HL-60 (cell line): ENCODE measurements around the gene SDCCAG8.

ENCODE experiments used
- DNase-seq, 2 experiments: peaks; one replicate each; pipeline ENCODE4 v3.0.0-alpha.2; 2010 to 2020; ENCODE audit warnings: low read depth in 1 of 2, low spot score in 1 of 2
- H3K27ac ChIP-seq: fragments of 250-450 bp; sonication (Bioruptor Pico); replicated peaks from 2 replicates; pipeline ENCODE4 v1.5.1; 2020; ENCODE audit warnings: mild to moderate bottlenecking, moderate library complexity
- H3K27me3 ChIP-seq: fragments of 250-450 bp; sonication (Bioruptor Pico); 2 replicates; pipeline ENCODE4 v1.5.1; 2021; ENCODE audit warnings: mild to moderate bottlenecking, moderate library complexity; ENCODE audit not compliant: insufficient read depth, poor library complexity, severe bottlenecking
- H3K4me3 ChIP-seq: replicated peaks from 2 replicates; pipeline ENCODE4 v1.5.1; 2011; ENCODE audit warnings: mild to moderate bottlenecking, control low read depth, low read length; ENCODE audit not compliant: insufficient read depth
- GABPA ChIP-seq: IDR thresholded peaks from 2 replicates; pipeline ENCODE4 v1.6.1; 2012; ENCODE audit warnings: low read depth
- POLR2AphosphoS5 ChIP-seq: IDR thresholded peaks from 2 replicates; pipeline ENCODE4 v1.6.1; 2012; ENCODE audit warnings: low read depth
- REST ChIP-seq: IDR thresholded peaks from 2 replicates; pipeline ENCODE4 v1.6.1; 2012; ENCODE audit warnings: low read depth; ENCODE audit not compliant: insufficient replicate concordance
- SPI1 ChIP-seq: IDR thresholded peaks from 2 replicates; pipeline ENCODE4 v1.6.1; 2012; ENCODE audit warnings: low read depth, mild to moderate bottlenecking, borderline replicate concordance
- TF ChIP-seq, protein P1 (sequence below): IDR thresholded peaks from one replicate; pipeline ENCODE4 v1.5.1; 2011; ENCODE audit warnings: low read length, control low read depth, inconsistent platforms; ENCODE audit not compliant: insufficient read depth

Gene SDCCAG8

DNA sequence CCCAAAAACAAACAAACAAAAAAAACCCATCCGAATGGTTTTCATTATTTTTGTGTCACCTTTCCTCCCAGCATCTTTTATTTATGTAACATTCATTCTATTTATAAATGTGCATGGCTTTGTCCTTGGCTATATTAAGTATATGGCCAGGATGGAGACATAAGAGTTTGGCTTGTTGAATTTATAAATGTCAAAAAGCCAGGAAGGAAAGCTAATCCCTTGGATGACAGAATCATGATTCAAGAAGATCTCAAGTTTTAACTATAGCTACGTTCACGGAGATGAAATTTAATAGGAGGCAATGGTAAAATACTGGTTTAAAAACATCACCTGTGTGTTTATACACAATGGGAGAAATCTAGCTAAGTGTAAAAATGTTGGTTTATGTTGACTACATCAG, 5.7 kb upstream of the SDCCAG8 start:
- no peak overlapping the region for H3K4me3 ChIP-seq
- H3K27me3 ChIP-seq = no peaks in the 10 kb centered on the region
- H3K27ac ChIP-seq = no peak overlapping the region
- DNase-seq = no peak
- TF ChIP-seq, protein P1, sequence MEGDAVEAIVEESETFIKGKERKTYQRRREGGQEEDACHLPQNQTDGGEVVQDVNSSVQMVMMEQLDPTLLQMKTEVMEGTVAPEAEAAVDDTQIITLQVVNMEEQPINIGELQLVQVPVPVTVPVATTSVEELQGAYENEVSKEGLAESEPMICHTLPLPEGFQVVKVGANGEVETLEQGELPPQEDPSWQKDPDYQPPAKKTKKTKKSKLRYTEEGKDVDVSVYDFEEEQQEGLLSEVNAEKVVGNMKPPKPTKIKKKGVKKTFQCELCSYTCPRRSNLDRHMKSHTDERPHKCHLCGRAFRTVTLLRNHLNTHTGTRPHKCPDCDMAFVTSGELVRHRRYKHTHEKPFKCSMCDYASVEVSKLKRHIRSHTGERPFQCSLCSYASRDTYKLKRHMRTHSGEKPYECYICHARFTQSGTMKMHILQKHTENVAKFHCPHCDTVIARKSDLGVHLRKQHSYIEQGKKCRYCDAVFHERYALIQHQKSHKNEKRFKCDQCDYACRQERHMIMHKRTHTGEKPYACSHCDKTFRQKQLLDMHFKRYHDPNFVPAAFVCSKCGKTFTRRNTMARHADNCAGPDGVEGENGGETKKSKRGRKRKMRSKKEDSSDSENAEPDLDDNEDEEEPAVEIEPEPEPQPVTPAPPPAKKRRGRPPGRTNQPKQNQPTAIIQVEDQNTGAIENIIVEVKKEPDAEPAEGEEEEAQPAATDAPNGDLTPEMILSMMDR = no peak
- TF ChIP-seq REST = no peak
- TF ChIP-seq GABPA = no peak
- no peak for TF ChIP-seq POLR2AphosphoS5
- TF ChIP-seq SPI1 = no peak

GRCh38 chr1:243251539-243251938, 4.3 kb upstream of the SDCCAG8 start:
- H3K4me3 ChIP-seq = no peak overlapping the region
- no peak overlapping the region for H3K27ac ChIP-seq
- no peaks in the 10 kb centered on the region for H3K27me3 ChIP-seq
- TF ChIP-seq GABPA = no peak
- no peak for TF ChIP-seq SPI1
- no peak for TF ChIP-seq REST
- no peak for TF ChIP-seq POLR2AphosphoS5
- TF ChIP-seq, protein P1 = no peak
- DNase-seq = no peak

DNA sequence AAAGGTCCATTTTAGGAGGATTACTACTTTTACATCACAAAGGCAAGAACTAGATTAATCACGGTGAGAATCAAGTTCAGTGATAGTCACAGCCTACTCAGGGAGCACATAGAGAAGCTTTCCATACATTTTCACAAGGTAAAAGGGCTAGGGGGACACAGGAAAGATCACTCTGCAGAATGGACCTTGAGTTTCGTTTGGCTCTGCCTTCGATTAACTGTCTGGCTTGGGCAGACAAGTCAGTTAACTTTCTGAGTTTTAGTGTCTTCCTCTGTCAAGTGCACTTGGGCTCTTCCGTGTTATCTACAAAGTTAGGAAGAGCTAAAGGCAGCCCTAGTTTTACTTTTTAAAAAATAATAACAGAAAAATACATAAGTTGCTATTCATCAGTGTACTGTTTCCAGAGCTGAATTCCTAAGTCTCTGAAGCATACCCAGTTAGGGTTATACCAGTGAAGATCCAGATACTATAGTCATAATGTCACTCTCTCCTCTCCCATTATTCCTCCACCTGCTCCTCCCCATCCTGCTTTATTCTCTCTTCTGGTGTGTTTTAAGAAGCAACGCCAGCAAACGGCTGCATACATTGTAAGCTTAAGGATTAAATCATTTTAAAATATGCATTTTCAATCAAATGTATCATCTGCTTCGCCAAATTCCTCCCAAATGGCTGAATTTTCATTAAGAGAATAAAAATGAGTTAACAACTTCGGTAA, 2.5 kb upstream of the SDCCAG8 start:
- no peak for DNase-seq
- H3K27me3 ChIP-seq = no peaks in the 10 kb centered on the region
- peak overlapping the region; percentile 74 for H3K4me3 ChIP-seq
- TF ChIP-seq, protein P1 = no peak
- TF ChIP-seq POLR2AphosphoS5 (no peak), GABPA (no peak), SPI1 (no peak), REST (no peak)
- peak overlapping the region; percentile 92 for H3K27ac ChIP-seq
